SK-N-SH (cell line): ENCODE results near the gene LRRC51.

Source experiments
- CTCF ChIP-seq: fragments of 200-600 bp; sonication (generic); IDR thresholded peaks from 2 replicates; pipeline ENCODE4 v1.6.1; 2017; ENCODE audit warnings: antibody characterized with exemption, mild to moderate bottlenecking, moderate library complexity
- GABPA ChIP-seq: IDR thresholded peaks from 2 replicates; pipeline ENCODE4 v1.4.0; 2012; ENCODE audit warnings: low read depth, mild to moderate bottlenecking
- MAX ChIP-seq: IDR thresholded peaks from 2 replicates; pipeline ENCODE4 v1.4.0; 2012; ENCODE audit warnings: low read depth
- MEF2A ChIP-seq: IDR thresholded peaks from 2 replicates; pipeline ENCODE4 v1.4.0; 2012; ENCODE audit warnings: low read depth, borderline replicate concordance
- MXI1 ChIP-seq: IDR thresholded peaks from 2 replicates; pipeline ENCODE4 v1.6.1; 2012; ENCODE audit warnings: mild to moderate bottlenecking, low read depth, low read length, improper control_type of control experiment
- POLR2AphosphoS5 ChIP-seq: IDR thresholded peaks from 2 replicates; pipeline ENCODE4 v1.6.1; 2012; ENCODE audit warnings: low read depth, low read length
- RCOR1 ChIP-seq: fragments of 150-350 bp; IDR thresholded peaks from 2 replicates; pipeline ENCODE4 v1.6.1; 2017; ENCODE audit warnings: antibody characterized with exemption, low read length
- REST ChIP-seq: IDR thresholded peaks from 2 replicates; pipeline ENCODE4 v1.6.1; 2012; ENCODE audit warnings: mild to moderate bottlenecking, low read depth, low read length, moderate library complexity
- USF1 ChIP-seq: IDR thresholded peaks from 2 replicates; pipeline ENCODE4 v1.4.0; 2012; ENCODE audit warnings: low read depth, borderline replicate concordance

- TF ChIP-seq USF1 (no peak), CTCF (no peak), MXI1 (no peak), GABPA (no peak), REST (no peak), MEF2A (no peak), POLR2AphosphoS5 (no peak), RCOR1 (no peak), MAX (no peak)
These were observed 47.3 kb downstream of the LRRC51 start for GRCh38 chr11:72127923-72128322.
